Measurements from ENCODE around the gene SH2D3C. TPM values are rescaled to one million over a fixed set of nuclear protein-coding genes. Genes with fewer than 3 reads are reported as not detected.

Gene SH2D3C
- total and polyA plus RNA-seq, 9 of the 15 experiments (the other 6 are each of a cell fraction or from before 2014, with no cell fraction given) = 0.03 to 1.2 (median 0.22) TPM; not detected in 1

GRCh38 chr9:127715470-127716337, 62.8 kb downstream of the SH2D3C start, which contains the start of the genes PTRH1 and TTC16 (continued):
- TF ChIP-seq, protein P1, sequence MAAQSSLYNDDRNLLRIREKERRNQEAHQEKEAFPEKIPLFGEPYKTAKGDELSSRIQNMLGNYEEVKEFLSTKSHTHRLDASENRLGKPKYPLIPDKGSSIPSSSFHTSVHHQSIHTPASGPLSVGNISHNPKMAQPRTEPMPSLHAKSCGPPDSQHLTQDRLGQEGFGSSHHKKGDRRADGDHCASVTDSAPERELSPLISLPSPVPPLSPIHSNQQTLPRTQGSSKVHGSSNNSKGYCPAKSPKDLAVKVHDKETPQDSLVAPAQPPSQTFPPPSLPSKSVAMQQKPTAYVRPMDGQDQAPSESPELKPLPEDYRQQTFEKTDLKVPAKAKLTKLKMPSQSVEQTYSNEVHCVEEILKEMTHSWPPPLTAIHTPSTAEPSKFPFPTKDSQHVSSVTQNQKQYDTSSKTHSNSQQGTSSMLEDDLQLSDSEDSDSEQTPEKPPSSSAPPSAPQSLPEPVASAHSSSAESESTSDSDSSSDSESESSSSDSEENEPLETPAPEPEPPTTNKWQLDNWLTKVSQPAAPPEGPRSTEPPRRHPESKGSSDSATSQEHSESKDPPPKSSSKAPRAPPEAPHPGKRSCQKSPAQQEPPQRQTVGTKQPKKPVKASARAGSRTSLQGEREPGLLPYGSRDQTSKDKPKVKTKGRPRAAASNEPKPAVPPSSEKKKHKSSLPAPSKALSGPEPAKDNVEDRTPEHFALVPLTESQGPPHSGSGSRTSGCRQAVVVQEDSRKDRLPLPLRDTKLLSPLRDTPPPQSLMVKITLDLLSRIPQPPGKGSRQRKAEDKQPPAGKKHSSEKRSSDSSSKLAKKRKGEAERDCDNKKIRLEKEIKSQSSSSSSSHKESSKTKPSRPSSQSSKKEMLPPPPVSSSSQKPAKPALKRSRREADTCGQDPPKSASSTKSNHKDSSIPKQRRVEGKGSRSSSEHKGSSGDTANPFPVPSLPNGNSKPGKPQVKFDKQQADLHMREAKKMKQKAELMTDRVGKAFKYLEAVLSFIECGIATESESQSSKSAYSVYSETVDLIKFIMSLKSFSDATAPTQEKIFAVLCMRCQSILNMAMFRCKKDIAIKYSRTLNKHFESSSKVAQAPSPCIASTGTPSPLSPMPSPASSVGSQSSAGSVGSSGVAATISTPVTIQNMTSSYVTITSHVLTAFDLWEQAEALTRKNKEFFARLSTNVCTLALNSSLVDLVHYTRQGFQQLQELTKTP (IDR thresholded peaks at IDR 0.05; ENCODE audit: low read depth in 1 of 2, partially characterized antibody in 2 of 2) = no peak
- no peak for TF ChIP-seq DPF2 (IDR thresholded peaks at IDR 0.05)
- TF ChIP-seq MYC (IDR thresholded peaks at IDR 0.05; ENCODE audit: low read depth, low read length) = peak; percentile 70
- TF ChIP-seq MYC (CRISPR knock-in tag; IDR thresholded peaks at IDR 0.05; ENCODE audit: borderline replicate concordance, low read depth) = no peak
- TF ChIP-seq, protein P2, sequence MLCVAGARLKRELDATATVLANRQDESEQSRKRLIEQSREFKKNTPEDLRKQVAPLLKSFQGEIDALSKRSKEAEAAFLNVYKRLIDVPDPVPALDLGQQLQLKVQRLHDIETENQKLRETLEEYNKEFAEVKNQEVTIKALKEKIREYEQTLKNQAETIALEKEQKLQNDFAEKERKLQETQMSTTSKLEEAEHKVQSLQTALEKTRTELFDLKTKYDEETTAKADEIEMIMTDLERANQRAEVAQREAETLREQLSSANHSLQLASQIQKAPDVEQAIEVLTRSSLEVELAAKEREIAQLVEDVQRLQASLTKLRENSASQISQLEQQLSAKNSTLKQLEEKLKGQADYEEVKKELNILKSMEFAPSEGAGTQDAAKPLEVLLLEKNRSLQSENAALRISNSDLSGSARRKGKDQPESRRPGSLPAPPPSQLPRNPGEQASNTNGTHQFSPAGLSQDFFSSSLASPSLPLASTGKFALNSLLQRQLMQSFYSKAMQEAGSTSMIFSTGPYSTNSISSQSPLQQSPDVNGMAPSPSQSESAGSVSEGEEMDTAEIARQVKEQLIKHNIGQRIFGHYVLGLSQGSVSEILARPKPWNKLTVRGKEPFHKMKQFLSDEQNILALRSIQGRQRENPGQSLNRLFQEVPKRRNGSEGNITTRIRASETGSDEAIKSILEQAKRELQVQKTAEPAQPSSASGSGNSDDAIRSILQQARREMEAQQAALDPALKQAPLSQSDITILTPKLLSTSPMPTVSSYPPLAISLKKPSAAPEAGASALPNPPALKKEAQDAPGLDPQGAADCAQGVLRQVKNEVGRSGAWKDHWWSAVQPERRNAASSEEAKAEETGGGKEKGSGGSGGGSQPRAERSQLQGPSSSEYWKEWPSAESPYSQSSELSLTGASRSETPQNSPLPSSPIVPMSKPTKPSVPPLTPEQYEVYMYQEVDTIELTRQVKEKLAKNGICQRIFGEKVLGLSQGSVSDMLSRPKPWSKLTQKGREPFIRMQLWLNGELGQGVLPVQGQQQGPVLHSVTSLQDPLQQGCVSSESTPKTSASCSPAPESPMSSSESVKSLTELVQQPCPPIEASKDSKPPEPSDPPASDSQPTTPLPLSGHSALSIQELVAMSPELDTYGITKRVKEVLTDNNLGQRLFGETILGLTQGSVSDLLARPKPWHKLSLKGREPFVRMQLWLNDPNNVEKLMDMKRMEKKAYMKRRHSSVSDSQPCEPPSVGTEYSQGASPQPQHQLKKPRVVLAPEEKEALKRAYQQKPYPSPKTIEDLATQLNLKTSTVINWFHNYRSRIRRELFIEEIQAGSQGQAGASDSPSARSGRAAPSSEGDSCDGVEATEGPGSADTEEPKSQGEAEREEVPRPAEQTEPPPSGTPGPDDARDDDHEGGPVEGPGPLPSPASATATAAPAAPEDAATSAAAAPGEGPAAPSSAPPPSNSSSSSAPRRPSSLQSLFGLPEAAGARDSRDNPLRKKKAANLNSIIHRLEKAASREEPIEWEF (CRISPR knock-in tag; IDR thresholded peaks at IDR 0.05) = no peak
- peak; percentile 86 for TF ChIP-seq ZBTB40 (IDR thresholded peaks at IDR 0.05)
- no peak for TF ChIP-seq ZBTB40 (CRISPR knock-in tag; IDR thresholded peaks at IDR 0.05)
- no peak for TF ChIP-seq LARP7 (IDR thresholded peaks at IDR 0.05)

Measured in K562 (cell line).